ENCODE results near the gene OPA1.

DNA sequence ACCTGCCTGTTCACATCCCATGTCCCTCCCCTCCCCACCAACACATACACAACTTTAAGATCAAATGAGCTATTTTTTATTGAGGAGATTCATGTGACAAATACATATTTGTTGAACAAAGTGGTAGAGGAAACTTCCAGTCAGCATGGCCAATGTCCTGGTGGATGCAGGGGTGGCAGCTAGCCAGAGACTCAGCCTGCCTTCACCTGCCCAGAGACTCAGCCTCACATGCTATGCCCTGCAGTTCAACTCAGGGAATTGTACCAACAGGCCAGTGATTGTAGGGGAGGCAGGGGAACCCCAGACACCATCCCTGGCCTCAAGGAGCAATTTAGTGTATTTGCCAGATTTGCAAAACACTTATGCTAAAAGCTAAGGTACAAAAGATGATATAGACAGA, 136.6 kb downstream of the OPA1 start:
- TF ChIP-seq, protein P1, sequence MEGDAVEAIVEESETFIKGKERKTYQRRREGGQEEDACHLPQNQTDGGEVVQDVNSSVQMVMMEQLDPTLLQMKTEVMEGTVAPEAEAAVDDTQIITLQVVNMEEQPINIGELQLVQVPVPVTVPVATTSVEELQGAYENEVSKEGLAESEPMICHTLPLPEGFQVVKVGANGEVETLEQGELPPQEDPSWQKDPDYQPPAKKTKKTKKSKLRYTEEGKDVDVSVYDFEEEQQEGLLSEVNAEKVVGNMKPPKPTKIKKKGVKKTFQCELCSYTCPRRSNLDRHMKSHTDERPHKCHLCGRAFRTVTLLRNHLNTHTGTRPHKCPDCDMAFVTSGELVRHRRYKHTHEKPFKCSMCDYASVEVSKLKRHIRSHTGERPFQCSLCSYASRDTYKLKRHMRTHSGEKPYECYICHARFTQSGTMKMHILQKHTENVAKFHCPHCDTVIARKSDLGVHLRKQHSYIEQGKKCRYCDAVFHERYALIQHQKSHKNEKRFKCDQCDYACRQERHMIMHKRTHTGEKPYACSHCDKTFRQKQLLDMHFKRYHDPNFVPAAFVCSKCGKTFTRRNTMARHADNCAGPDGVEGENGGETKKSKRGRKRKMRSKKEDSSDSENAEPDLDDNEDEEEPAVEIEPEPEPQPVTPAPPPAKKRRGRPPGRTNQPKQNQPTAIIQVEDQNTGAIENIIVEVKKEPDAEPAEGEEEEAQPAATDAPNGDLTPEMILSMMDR (IDR thresholded peaks at IDR 0.05) = no peak
- TF ChIP-seq EP300 (IDR thresholded peaks at IDR 0.05) (no peak), POLR2A (IDR thresholded peaks at IDR 0.05) (no peak), POLR2AphosphoS5 (IDR thresholded peaks at IDR 0.05) (no peak)

Data from sigmoid colon (tissue), 4 donors.